A549 (cell line): Measurements from ENCODE around the gene CD151. TPM values are rescaled to one million over a fixed set of nuclear protein-coding genes. Genes with fewer than 3 reads are reported as not detected.

Source experiments
- ATAC-seq, 2 experiments: fragments of 200-7000 bp in 1 of 2; fragments of >200 bp in 1 of 2; cut with Nextera tagmentation in 1 of 2; cut with Tn5 transposase in 1 of 2; 3 replicates each; pipeline versions ENCODE4 v1.8.0 to v1.9.1; 2018 to 2020; ENCODE audit warnings: mild to moderate bottlenecking in 1 of 2, moderate library complexity in 1 of 2
- CTCF ChIA-PET: fragments of 300-600 bp; sonication (Branson Sonifier 250); formaldehyde crosslinking; extraction: SDS; loops from one replicate; lab custom pipeline; 2021; ENCODE audit warnings: antibody characterized with exemption, inconsistent platforms; lab: Yijun Ruan, JAX
- POLR2A ChIA-PET: fragments of 350-600 bp; formaldehyde crosslinking; extraction: SDS; loops from one replicate; lab custom pipeline; 2021; ENCODE audit warnings: antibody characterized with exemption, inconsistent platforms; lab: Yijun Ruan, JAX
- DNase-seq, 2 experiments: peaks; one replicate each; pipeline versions ENCODE4 v3.0.0 to v3.0.0-alpha.2; 2011 to 2016; ENCODE audit warnings: low read depth in 1 of 2, low spot score in 1 of 2
- FAIRE-seq: peaks from 2 replicates; lab custom pipeline; 2011; peaks lifted over from hg19 to GRCh38; lab: Jason Lieb, UNC
- H3K27ac ChIP-seq, 2 experiments: fragments of >200 bp; sonication (Bioruptor Twin); formaldehyde crosslinking; 3 replicates each; pipeline ENCODE4 v1.5.1; 2016 to 2017
- H3K4me1 ChIP-seq: fragments of >200 bp; sonication (Bioruptor Twin); formaldehyde crosslinking; 3 replicates; pipeline ENCODE4 v1.6.1; 2016
- H3K4me2 ChIP-seq: fragments of >200 bp; sonication (Bioruptor Twin); formaldehyde crosslinking; 3 replicates; pipeline ENCODE4 v1.6.1; 2016
- H3K4me3 ChIP-seq: fragments of >200 bp; sonication (Bioruptor Twin); formaldehyde crosslinking; 3 replicates; pipeline ENCODE4 v1.5.1; 2016
- H3K9me3 ChIP-seq: fragments of >200 bp; sonication (Bioruptor Twin); formaldehyde crosslinking; 3 replicates; pipeline ENCODE4 v1.6.1; 2016
- CBX8 ChIP-seq: fragments of 200-600 bp; sonication (generic); IDR thresholded peaks from 2 replicates; pipeline ENCODE4 v1.6.1; 2016
- CEBPB ChIP-seq, 2 experiments: fragments of >200 bp in 1 of 2; sonication (Bioruptor Twin) in 1 of 2; formaldehyde crosslinking in 1 of 2; IDR thresholded peaks; 2 replicates each; pipeline ENCODE4 v1.6.1; 2012 to 2016
- E2F6 ChIP-seq: IDR thresholded peaks from 2 replicates; pipeline ENCODE4 v1.6.1; 2012; ENCODE audit warnings: low read depth, borderline replicate concordance
- ELK1 ChIP-seq: fragments of 150-350 bp; IDR thresholded peaks from 2 replicates; pipeline ENCODE4 v1.6.1; 2014; ENCODE audit warnings: low read depth, mild to moderate bottlenecking, low read length
- EP300 ChIP-seq, 2 experiments: fragments of >200 bp; sonication (Bioruptor Twin); formaldehyde crosslinking; IDR thresholded peaks; 2 replicates in 1 of 2; 3 replicates in 1 of 2; pipeline ENCODE4 v1.6.1; 2016 to 2017
- FOSB ChIP-seq: fragments of 250-450 bp; sonication (Bioruptor Pico); IDR thresholded peaks from 2 replicates; pipeline ENCODE4 v1.5.0; 2020; ENCODE audit warnings: mild to moderate bottlenecking, moderate library complexity
- FOSL2 ChIP-seq, 2 experiments: fragments of 450-650 bp in 1 of 2; fragments of >200 bp in 1 of 2; sonication (Bioruptor Twin) in 1 of 2; formaldehyde crosslinking; IDR thresholded peaks; 2 replicates each; pipeline versions ENCODE4 v1.5.0 to v1.6.1; 2016 to 2020; ENCODE audit warnings: mild to moderate bottlenecking in 1 of 2, moderate library complexity in 1 of 2
- FOXS1 ChIP-seq: fragments of 250-450 bp; sonication (Bioruptor Pico); IDR thresholded peaks from 2 replicates; pipeline ENCODE4 v1.5.0; 2020; ENCODE audit warnings: mild to moderate bottlenecking, moderate library complexity
- HOXB13 ChIP-seq: fragments of 250-450 bp; sonication (Bioruptor Pico); IDR thresholded peaks from 2 replicates; pipeline ENCODE4 v1.5.0; 2020; ENCODE audit warnings: low read depth, mild to moderate bottlenecking, moderate library complexity
- HOXB5 ChIP-seq: fragments of 250-450 bp; sonication (Bioruptor Pico); IDR thresholded peaks from 2 replicates; pipeline ENCODE4 v1.5.0; 2020; ENCODE audit warnings: mild to moderate bottlenecking, moderate library complexity
- JUN ChIP-seq, 2 experiments: fragments of >200 bp; sonication (Bioruptor Twin); formaldehyde crosslinking; IDR thresholded peaks; 2 replicates in 1 of 2; 3 replicates in 1 of 2; pipeline ENCODE4 v1.6.1; 2016 to 2017
- KDM5A ChIP-seq: fragments of 200-600 bp; sonication (generic); IDR thresholded peaks from 2 replicates; pipeline ENCODE4 v1.6.1; 2016; ENCODE audit warnings: antibody characterized with exemption, mild to moderate bottlenecking
- MAFK ChIP-seq: fragments of 450-650 bp; IDR thresholded peaks from 2 replicates; pipeline ENCODE4 v1.6.1; 2014; ENCODE audit not compliant: partially characterized antibody
- NFE2L2 ChIP-seq: fragments of 150-350 bp; conservative IDR thresholded peaks from 2 replicates; pipeline ENCODE4 v1.6.1; 2014; ENCODE audit warnings: low read length
- PBX3 ChIP-seq: IDR thresholded peaks from 2 replicates; pipeline ENCODE4 v1.6.1; 2012
- RAD21 ChIP-seq, 2 experiments: fragments of >200 bp in 1 of 2; sonication (Bioruptor Twin) in 1 of 2; formaldehyde crosslinking in 1 of 2; IDR thresholded peaks in 1 of 2; conservative IDR thresholded peaks in 1 of 2; 2 replicates in 1 of 2; 3 replicates in 1 of 2; pipeline ENCODE4 v1.6.1; 2012 to 2018; ENCODE audit warnings: inconsistent platforms in 1 of 2
- RARB ChIP-seq: fragments of 250-450 bp; sonication (Bioruptor Pico); IDR thresholded peaks from 2 replicates; pipeline ENCODE4 v1.8.0; 2021; ENCODE audit warnings: mild to moderate bottlenecking, moderate library complexity
- RNF2 ChIP-seq: fragments of 200-600 bp; sonication (generic); IDR thresholded peaks from 2 replicates; pipeline ENCODE4 v1.6.1; 2016; ENCODE audit warnings: low read depth, mild to moderate bottlenecking, antibody characterized with exemption, moderate library complexity, borderline replicate concordance
- SREBF2 ChIP-seq: fragments of 450-650 bp; IDR thresholded peaks from 2 replicates; pipeline ENCODE4 v1.6.1; 2014; ENCODE audit warnings: mild to moderate bottlenecking, moderate library complexity
- USF2 ChIP-seq: fragments of 450-650 bp; IDR thresholded peaks from 2 replicates; pipeline ENCODE4 v1.6.1; 2014; ENCODE audit warnings: antibody characterized with exemption
- ZFP36 ChIP-seq: fragments of 450-650 bp; IDR thresholded peaks from 2 replicates; pipeline ENCODE4 v1.6.1; 2014; ENCODE audit warnings: borderline replicate concordance; ENCODE audit not compliant: partially characterized antibody
- ZNF302 ChIP-seq: fragments of 250-450 bp; sonication (Bioruptor Pico); IDR thresholded peaks from 2 replicates; pipeline ENCODE4 v1.9.0; 2021; ENCODE audit warnings: inconsistent platforms, mild to moderate bottlenecking, moderate library complexity
- WGBS: methylation state at CpG from one replicate; pipeline ENCODE4 v1.1.6; 2017; ENCODE audit errors: missing lambda C conversion rate; 5-methylcytosine and 5-hydroxymethylcytosine counted together
- polyA plus RNA-seq, 4 experiments: library from polyadenylated mRNA; depleted of rRNA in 3 of 4; stranded (reverse); fragments of >200 nt; fragmentation: RNase III in 1 of 4; extraction: RNeasy Plus Mini Kit Qiagen cat#74134 plus additional on column Dnase treatment in 1 of 4; gene quantifications; 2 replicates in 3 of 4; 3 replicates in 1 of 4; pipeline ENCODE4 v1.2.3, GENCODE V29; 2011 to 2017

CD151 gene
- polyA plus RNA-seq, 2 of the 4 experiments (the other 2 are of a cell fraction), result 409 to 701 TPM

- ATAC-seq (peak; percentile 2 to 9; a peak in 4 of 6 replicates), DNase-seq (no peak), FAIRE-seq (no peak)
- TF ChIP-seq MAFK (peak; percentile 40), ELK1 (no peak)
- no peak overlapping the region for H3K4me3 ChIP-seq
- no peaks in the 10 kb centered on the region for H3K9me3 ChIP-seq
- no peak overlapping the region for H3K4me2 ChIP-seq
- 89% methylated on average over 11 of the region's 12 CpGs for WGBS
- H3K4me1 ChIP-seq, result peaks cover 5% of the 10 kb centered on the region; the same call in 1 of the 3 replicates
- no peak overlapping the region for H3K27ac ChIP-seq
- CTCF ChIA-PET, result interaction anchor here (1.3 to 2.4 kb wide), 6 partner anchors 15 to 177 kb away, joined by 3 to 14 read pairs (median 6); no protein-coding TSS in a partner anchor
- POLR2A ChIA-PET, result no interaction called here
Measured at GRCh38 chr11:876545-876944, 43.8 kb downstream of the CD151 start.

- CTCF ChIA-PET, result interaction anchor here (1.1 to 1.9 kb wide), 6 partner anchors 9 to 176 kb away, joined by 3 to 7 read pairs (median 5); no protein-coding TSS in a partner anchor
- POLR2A ChIA-PET, result no interaction called here
- H3K4me3 ChIP-seq, result no peak overlapping the region
- WGBS, result 74% methylated on average over 8 of the region's 11 CpGs
- H3K4me2 ChIP-seq, result no peak overlapping the region
- H3K4me1 ChIP-seq, result no peaks in the 10 kb centered on the region
- DNase-seq, result peak in 1 of 2 experiments; percentile 71
- TF ChIP-seq E2F6 (no peak), USF2 (no peak), ZNF302 (CRISPR knock-in tag) (no peak), FOXS1 (CRISPR knock-in tag) (no peak), HOXB13 (CRISPR knock-in tag) (no peak), RAD21 (conservative IDR thresholded peaks at IDR 0.05 in 1 of 2, IDR thresholded peaks at IDR 0.05 in 1 of 2) (no peak), HOXB5 (CRISPR knock-in tag) (no peak), FOSB (no peak)
- no peak for FAIRE-seq
- ATAC-seq, result peak; percentile 80
- H3K9me3 ChIP-seq, result no peaks in the 10 kb centered on the region
- H3K27ac ChIP-seq, result no peak overlapping the region
Measured at GRCh38 chr11:877565-877964, 44.8 kb downstream of the CD151 start.

GRCh38 chr11:880447-880846 lies 47.7 kb downstream of the CD151 start:
- H3K9me3 ChIP-seq, result no peaks in the 10 kb centered on the region
- ChIA-PET POLR2A (no interaction called here), CTCF (interaction anchor here (1.5 kb wide), 1 partner anchor 170 kb away, joined by 4 read pairs; no protein-coding TSS in a partner anchor)
- no peaks in the 10 kb centered on the region for H3K4me1 ChIP-seq
- H3K4me2 ChIP-seq, result no peak overlapping the region
- ATAC-seq, result 0 out of 6 replicates have a peak, but pooled peaks of 1 of the 2 experiments have one; percentile 17
- no peak for FAIRE-seq
- WGBS, result 89% methylated on average over 9 of the region's 14 CpGs
- DNase-seq, result no peak
- TF ChIP-seq CEBPB (IDR thresholded peaks at IDR 0.05) (no peak), FOSL2 (IDR thresholded peaks at IDR 0.05) (no peak), FOSL2 (CRISPR knock-in tag; IDR thresholded peaks at IDR 0.05) (no peak), RARB (no peak), KDM5A (no peak), JUN (IDR thresholded peaks at IDR 0.05) (no peak), USF2 (no peak), EP300 (IDR thresholded peaks at IDR 0.05) (no peak), ZFP36 (no peak), CBX8 (no peak), NFE2L2 (no peak), PBX3 (no peak), RNF2 (no peak), SREBF2 (no peak)
- no peak overlapping the region for H3K27ac ChIP-seq
- H3K4me3 ChIP-seq, result no peak overlapping the region
